ENCODE results near the gene EYA4.

- no peak for TF ChIP-seq CTCF (conservative IDR thresholded peaks at IDR 0.05 in 1 of 2, IDR thresholded peaks at IDR 0.05 in 1 of 2; ENCODE audit: low read depth in 1 of 2, low read length in 2 of 2)
- TF ChIP-seq EZH2 (IDR thresholded peaks at IDR 0.05; ENCODE audit: low read length, missing control alignments) = no peak
Measured at GRCh38 chr6:133539502-133540259, 298.5 kb downstream of the EYA4 start.
